ENCODE results near the gene PPP1R14C.
A peak's percentile ranks its signal among the peaks of the same experiment; 100 is the strongest.
"Not testable (repeated sequence)": the region's sequence is repeated elsewhere in the genome, so short reads cannot be mapped to it uniquely, and the experiment has no call there.

PPP1R14C gene

DNA sequence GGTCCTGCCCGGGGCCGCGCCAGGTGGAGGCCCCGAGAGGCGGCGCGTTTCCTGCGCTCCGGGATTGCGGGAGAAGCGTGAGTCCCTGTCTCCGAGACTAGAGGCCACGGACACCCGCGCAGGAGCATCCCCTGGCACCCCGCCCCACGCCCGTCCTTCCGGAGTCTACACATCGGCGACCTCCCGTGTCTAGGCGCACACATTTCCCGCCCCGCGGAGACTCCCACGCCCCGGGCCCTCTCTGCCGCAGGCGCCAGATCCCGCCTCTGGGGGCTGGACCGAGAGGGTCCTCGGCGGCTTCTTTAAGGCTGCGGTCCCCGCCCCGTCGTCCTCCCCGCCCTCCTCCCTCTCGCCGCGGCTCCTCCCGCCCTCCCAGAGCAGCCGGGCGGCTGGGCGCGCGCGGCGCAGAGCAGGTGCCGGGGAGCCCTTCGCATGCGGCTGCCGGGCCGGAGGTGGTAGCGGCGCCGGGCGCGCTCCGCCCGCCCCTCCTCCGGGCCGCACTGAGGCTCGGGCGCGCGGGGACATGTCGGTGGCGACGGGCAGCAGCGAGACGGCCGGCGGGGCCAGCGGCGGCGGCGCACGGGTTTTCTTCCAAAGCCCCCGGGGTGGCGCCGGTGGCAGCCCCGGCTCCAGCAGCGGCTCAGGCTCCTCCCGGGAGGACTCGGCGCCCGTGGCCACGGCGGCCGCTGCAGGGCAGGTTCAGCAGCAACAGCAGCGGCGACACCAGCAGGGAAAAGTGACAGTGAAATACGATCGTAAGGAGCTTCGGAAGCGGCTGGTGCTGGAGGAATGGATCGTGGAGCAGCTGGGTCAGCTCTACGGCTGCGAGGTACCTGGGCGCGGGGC lies at the start of gene PPP1R14C:
Gene PPP1R14C (plus strand): TSS at position 375 of the 846 bp plus-strand sequence. CDS start 149 bp downstream, at position 524.
- DNase-seq = no peak

DNA sequence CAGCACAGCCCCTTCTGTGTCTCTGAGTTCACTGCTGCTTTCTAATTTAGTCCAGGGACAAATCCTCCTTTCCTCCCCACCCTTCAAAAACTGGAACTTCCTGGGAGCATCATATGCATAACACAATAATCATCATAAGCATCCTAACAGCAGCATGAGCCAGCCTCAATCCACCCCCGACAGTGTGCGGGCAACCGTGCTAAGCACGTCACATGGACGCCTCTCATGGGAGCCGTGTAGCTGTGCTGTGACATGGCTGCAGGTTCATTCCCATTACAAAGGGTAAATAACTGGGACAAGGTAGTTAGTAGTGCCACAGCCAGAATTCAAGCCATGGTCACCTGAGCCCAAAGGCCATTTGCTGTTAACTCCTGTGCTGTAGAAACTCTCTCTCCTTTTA lies 49.4 kb upstream of the PPP1R14C start:
- DNase-seq = no peak

GRCh38 chr6:150098155-150098554 lies 44.7 kb upstream of the PPP1R14C start:
- DNase-seq = no peak

GRCh38 chr6:150099546-150099945 lies 43.3 kb upstream of the PPP1R14C start:
- no peak for DNase-seq

GRCh38 chr6:150099953-150100352 lies 42.9 kb upstream of the PPP1R14C start:
- no peak for DNase-seq

DNA sequence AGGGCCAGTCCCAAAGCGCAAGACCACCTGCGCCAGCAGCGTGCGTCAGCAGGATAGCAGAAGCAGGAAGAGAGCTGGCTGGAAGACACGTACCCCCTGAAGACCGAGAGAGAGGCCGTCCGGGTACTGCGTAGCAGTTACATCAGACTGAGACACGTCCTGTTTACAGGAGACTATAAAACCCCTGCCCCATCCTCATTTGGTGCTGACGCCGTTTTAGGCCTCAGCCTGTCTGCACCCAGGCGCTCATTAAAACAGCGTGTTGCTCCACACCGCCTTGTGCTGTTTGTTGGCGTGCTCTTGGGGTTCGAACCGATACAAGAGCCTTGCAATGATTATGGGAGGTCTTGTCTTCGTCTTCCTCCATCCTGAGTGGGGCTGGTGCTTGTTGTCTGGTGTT lies 42.1 kb upstream of the PPP1R14C start:
- DNase-seq = no peak

DNA sequence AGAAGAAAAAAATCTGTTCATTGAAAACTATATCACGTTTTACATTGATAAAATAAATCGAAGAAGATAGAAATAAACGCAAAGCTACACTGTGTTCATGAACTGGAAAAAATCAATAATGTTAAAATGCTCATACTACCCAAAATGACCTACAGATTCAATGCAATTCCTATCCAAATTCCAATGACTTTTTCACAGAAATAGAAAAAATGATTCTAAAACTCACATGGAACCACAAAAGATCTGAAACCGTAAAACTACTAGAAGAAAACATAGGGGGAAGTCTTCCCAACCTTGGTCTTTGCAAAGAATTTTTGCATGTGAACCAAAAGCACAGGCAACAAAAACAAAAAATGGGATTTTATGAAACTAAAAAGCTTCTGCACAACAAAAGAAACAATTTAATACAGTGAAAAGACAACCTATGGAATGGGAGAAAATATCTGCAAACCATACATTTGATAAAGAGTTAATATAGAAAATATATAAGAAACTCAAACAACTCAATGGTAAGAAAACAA lies 40.0 kb upstream of the PPP1R14C start:
- DNase-seq = no peak

GRCh38 chr6:150112233-150112632 lies 30.6 kb upstream of the PPP1R14C start:
- DNase-seq = no peak

DNA sequence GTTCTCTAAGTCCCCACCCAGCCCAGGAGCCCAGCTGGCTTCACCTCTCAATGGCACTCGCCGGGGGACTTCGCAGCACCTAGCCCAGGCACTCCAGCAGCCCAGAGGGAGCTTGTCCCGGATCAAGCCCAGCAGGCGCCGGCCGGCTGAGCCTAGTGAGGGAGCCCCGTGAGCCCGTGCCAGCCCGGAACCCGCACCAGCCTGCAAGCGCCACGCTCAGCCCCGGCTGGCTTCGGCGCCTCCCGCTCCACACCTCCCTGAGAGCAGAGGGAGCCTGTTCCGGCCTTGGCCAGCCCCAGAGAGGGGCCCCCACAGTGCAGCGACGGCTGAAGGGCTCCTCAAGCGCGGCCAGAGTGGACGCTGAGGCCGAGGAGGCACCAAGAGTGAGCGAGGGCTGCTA lies 27.1 kb upstream of the PPP1R14C start:
- DNase-seq = no peak

- no peak for DNase-seq
These were observed 26.5 kb upstream of the PPP1R14C start for GRCh38 chr6:150116200-150116800.

DNA sequence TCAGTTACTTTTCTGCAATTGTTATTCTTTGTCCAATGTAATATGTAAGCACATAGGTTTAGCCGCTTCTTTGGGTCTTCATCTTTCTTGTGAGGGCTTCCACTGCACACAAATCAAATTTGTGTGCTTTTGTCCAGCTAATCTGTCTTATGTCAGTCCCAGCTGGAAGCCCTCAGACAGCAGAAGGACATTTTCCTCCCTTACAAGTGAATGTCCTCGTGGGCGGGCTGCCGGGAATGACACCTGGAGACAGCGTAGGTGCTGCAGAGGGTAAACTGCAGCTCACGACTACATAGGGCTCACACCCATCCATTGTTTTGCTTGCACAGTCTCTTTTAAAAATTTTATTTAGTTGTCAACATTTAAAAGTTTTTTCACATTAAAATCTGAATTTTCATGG lies 24.6 kb upstream of the PPP1R14C start:
- DNase-seq = no peak

DNA sequence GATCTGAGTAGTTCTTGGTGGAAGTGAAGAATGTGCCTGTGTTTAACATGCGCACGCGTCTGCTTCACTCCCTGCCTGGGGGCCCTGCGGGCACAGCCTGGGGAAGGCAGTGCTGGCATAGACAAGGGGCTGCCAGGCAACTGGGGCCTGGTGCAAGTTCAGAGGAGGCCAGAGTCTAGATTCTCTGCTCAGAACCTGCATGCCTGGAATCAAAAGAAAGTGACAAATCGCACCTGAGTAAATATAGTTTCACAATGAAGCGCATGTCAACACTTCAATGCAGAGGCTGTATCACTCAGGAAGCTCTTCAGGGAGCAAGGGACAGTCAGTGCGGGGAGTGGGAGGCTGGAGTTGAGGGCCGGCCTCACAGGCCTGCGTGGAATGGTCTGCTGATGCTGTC lies 24.2 kb upstream of the PPP1R14C start:
- DNase-seq = no peak

- DNase-seq = peak in 1 of 2 experiments; percentile 14
These were observed 23.7 kb upstream of the PPP1R14C start for GRCh38 chr6:150119173-150119572.

DNA sequence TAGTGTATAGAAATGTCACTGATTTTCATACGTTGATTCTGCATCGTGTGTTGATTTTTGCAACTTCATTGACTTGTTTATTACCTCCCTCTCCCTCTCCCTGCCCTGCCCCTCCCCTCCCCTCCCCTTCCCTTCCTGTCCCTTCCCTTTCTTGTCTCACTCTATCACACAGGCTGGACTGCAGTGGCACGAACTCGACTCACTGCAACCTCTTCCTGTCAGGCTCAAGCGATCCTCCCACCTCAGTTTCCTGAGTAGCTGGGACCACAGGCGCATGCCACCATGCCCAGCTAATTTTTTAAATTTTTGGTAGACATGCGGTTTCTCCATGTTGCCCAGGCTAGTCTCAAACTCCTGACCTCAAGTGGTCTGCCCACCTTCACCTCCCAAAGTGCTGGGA lies 19.2 kb upstream of the PPP1R14C start:
- no peak for DNase-seq

DNA sequence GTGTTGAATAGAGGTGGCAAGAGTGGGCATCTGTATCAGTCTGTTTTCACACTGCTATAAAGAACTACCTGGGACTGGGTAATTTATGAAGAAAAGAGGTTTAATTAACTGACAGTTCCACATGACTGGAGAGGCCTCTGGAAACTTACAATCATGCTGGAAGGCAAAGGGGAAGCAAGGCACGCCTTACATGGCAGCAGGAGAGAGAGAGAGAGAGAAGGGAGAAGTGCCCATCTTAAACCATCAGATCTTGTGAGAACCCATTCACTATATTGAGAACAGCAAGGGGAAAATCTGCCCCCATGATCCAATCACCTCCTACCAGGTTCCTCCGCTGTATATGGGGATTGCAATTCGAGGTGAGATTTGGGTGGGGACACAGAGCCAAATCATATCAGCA lies 18.6 kb upstream of the PPP1R14C start:
- DNase-seq = no peak

- DNase-seq = no peak
These were observed 16.1 kb upstream of the PPP1R14C start for GRCh38 chr6:150126641-150127291.

DNA sequence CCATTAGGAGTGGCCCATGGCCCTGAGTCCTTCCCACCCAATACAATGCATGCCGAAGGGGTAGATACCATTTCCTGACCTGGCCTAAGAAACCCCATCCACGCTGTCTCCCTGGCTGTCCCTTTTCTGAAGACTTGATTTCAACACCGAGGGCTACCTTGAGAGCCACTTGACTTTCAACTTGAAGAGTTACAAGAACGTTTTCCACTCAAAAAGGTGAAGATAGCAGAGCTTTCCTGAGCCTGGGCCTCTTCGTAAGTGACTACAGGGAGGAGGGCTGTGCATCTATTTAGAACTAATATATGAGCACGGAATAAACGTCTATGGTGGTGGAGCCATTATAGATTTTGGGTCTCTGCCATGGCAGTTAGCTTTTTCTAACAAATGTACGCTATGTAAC lies 14.4 kb upstream of the PPP1R14C start:
- no peak for DNase-seq

- DNase-seq = no peak
These were observed 13.0 kb upstream of the PPP1R14C start for GRCh38 chr6:150129616-150130505.

DNA sequence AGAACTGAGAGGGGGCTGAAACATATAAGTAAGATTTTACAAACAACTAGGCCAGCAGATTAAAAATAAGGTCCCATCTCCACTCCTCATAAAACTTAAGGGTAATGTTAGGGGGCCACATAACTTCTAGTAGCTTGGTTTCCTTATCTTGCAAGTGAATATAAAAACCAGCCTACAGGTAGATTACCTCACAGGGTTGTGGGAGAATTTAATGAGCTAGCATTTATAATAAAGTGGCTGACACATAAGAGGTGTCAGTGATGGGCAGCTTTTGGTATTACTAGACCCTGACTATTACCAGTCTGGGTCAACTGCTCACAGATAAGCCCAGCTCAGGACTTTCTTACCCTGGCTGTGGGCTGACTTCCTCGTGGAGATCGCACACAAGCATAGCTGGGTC lies 9.2 kb upstream of the PPP1R14C start:
- DNase-seq = no peak

GRCh38 chr6:150134280-150134920 lies 8.4 kb upstream of the PPP1R14C start:
- no peak for DNase-seq

GRCh38 chr6:150137711-150138110 lies 5.1 kb upstream of the PPP1R14C start:
- not testable (repeated sequence) for DNase-seq

DNA sequence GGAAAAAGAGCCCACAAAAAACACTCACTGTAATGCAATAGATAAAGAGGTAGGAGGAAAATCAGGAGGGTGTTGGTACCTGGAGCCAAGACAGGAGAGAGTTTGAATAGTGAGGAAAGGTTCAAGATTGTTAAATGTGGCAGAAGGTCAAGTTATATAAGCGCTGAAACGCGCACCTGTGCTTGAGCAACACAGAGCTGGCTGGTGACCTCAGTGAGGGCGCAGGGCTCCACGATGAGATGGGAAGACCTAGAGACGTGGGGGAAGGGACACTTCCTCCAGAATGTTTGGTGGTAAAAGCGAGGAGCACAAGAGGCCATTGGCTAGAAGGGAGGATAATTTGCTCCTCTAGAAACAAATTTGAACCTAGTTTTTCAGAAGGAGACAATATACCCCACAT lies 4.2 kb upstream of the PPP1R14C start:
- DNase-seq = no peak

All from AML-193 (cell line).